GM21723 (cell line): Measurements from ENCODE around the gene ADAR.

Experiments used
- ATAC-seq: cut with Tn5 transposase; IDR thresholded peaks from one replicate; pipeline ENCODE4 v1.9.1; 2021; ENCODE audit warnings: mild to moderate bottlenecking, moderate library complexity; ENCODE audit not compliant: unreplicated experiment

ADAR gene

GRCh38 chr1:154558720-154559465 lies 49.1 kb downstream of the ADAR start:
- ATAC-seq: peak; percentile 87

DNA sequence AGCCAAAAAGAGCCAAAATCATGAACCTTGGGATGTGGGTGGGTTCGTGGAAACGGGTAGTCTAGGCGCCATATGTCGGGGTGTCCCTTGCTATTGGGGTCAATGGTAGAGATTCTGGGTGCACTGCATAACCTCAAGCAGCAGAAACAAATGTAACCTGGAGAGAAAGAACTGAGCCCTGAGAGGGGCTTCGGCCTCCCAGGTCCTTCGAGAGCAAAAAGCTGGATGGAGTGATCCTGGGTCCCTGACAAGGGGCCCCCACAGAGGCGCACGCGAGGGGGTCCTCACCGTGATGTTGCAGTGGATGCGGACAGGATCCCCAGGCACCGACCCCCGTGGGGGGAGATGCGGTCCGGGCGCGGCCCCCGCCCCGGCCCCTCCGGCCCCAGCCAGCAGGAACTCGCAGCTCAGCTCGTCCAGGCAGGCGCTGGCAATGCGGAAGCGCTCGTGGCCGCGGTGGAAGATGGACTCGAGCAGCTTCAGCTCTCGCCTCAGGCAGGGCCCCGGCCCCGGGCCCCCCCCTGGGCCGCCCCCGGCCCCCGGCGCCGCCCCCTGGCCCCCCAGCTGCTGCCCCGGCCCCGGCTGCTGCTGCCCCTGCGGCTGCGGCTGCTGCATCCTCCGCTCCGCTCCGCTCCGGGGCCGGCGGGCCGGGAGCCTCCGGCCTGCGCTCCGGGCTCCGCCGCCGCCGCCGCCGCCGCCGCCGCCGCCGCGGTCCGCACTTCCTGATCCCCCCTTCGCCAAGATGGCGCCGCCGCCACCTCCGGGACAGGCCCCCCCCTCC lies 49.9 kb downstream of the ADAR start, which contains the start of gene UBE2Q1:
Gene UBE2Q1, minus strand, starts transcription at position 724 of the 781 bp plus-strand sequence. Its CDS starts 109 bp downstream, at position 615.
- peak; percentile 23 for ATAC-seq

GRCh38 chr1:154557248-154557938 lies 50.6 kb downstream of the ADAR start:
- ATAC-seq: no peak

DNA sequence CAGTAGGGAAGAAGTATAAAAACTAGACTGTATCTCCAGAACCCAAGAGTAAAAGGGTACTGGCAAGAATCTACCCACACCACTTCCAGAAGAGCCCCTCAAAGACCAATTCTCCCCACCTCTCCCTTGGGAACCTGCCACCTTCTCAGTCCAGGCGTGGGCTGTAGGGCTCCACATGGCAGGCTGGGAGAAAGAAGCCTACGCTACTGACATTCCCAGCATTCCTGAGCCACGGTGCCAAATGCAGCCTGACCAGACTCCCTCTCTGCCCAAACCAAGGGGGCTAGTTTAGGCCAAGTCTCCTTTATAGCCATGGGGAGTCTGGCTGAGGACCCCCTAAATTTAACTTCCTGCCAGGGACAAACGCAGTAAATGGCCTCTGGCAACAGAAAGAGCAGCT lies 51.6 kb downstream of the ADAR start:
- ATAC-seq: no peak

DNA sequence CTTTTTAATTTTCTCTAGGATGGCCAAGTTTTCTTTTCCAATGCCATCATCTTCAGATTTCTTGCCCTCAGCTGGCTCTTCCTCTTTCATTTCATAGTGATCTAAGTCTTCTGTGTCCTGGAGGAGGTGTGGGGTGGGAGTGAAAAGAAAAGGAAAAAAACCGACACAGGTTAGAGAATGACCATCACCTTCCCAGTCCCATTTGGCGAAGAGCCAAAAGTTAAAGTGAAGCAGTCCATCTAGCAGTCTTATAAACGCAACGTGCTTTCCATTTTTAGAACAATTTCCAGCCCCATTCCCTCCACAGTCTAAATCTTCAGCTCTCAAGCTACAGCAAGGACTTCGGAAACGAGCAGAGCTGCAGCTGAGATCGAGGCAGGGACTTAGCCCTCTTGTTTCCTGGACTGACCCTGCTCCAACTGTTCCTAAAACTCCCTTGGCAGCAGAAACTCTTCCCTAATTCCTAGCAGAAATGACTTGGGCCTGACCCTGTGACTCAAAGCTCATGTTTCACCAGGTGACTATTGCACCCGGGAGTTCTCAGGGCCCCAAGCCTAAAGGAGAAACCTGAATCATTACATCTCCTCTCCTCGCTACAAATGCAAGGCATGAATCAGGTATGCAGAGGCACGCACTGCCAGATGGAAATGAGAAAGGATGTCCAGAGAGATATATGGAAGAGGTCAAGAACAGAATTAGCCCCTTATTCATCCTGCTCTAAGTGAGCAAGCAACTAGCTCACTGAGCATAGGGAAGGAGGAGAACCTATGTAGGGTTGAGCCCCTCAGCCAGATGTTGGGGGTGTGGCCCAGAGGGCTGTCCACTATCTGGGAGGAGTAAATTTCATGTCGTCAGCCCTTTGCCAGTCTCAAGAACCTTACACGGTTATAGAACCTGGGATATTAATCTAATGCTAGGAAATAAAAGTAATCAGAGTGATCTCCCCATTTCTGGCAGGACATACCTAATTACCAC lies 54.6 kb downstream of the ADAR start:
- ATAC-seq: no peak

DNA sequence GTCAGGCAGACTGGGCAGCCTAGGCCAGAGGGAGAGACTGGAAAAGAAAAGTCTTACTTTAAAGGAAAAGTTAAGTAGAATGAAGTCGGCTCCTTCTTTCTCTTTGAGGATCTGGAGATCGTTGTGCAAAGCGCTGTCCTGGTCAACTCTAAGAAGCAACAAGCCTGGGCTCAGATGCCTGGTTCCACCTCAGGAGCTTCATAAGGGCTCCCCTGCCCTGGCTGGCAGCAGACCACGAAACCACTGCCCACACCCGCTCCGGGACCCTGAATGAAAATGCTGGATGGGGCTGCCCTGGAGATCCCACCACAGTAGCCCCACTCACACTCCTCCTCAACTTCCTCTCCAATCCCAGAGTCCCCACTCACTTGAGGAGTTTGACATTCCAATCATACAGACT lies 56.0 kb downstream of the ADAR start:
- no peak for ATAC-seq

- ATAC-seq: no peak
These were observed 56.5 kb downstream of the ADAR start for GRCh38 chr1:154551474-154551873.

- ATAC-seq: no peak
These were observed 57.3 kb downstream of the ADAR start for GRCh38 chr1:154550657-154551056.

- ATAC-seq: no peak
These were observed 57.9 kb downstream of the ADAR start for GRCh38 chr1:154550070-154550469.

DNA sequence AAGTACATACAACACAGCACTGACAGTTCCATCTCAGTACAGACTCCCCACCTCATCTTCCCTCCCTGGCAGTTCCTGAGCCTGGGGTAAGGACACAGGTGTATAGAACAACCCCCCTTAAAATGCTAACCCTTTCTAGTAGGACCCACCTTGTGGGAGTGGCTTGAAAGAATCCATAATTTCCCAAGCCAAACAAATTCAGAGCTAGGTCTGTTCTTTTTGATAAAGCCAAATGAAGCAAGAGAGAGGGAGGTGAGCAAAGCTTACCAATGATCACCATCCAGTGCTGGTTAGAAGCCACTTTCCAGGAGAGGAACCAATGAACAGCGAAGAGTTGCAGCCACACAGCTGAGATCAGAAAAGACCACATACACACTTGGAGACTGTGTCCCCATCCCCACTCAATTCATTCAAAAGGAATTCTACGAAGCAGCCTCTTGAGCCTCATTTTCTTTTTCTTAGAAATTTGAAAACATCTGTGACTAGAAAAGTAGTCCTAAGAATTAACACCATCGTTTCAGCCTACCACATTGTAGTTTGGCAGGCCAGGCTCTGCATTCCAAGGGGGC lies 58.7 kb downstream of the ADAR start:
- no peak for ATAC-seq

GRCh38 chr1:154548028-154548427 lies 60.0 kb downstream of the ADAR start:
- no peak for ATAC-seq

DNA sequence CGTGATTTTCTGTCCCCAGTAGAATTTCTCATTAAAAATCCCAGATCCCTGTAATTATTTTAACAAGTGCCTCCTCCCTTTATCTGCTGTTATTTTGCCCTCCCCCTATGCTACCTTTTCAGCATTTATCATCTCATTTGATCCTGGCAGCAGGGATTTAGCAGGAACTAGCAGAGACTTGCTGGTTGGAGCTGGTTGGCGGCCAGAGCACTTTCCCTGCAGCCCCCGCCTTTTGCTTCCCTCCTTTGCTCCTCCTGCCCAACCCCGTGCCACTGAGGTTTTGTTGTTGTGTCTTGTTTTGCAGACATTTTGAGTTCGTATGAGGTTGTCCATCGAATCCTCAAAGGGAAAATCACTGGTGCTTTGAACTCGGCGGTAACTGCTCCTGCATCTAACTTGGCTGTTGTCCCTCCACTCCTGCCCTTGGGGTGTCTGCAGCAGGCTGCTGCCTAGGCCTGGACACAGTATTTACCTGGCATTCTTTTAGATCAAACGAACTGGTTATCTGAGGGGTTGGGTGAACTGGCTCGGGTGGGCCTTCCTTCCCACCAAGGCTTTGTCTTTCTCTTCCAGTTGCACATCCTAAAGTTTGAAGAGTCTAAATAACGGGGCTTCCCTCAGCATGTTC lies 60.8 kb downstream of the ADAR start:
- no peak for ATAC-seq

- no peak for ATAC-seq
These were observed 61.5 kb downstream of the ADAR start for GRCh38 chr1:154546264-154547063.

GRCh38 chr1:154541231-154541630 lies 66.8 kb downstream of the ADAR start:
- ATAC-seq: no peak

GRCh38 chr1:154539486-154540483 lies 68.2 kb downstream of the ADAR start:
- no peak for ATAC-seq

GRCh38 chr1:154536570-154536969 lies 71.4 kb downstream of the ADAR start:
- no peak for ATAC-seq

- ATAC-seq: no peak
These were observed 73.8 kb downstream of the ADAR start for GRCh38 chr1:154533952-154534844.
